GM23338 (cell line): ENCODE data around the gene IKZF3. TPM values are rescaled to one million over a fixed set of nuclear protein-coding genes. Genes with fewer than 3 reads are reported as not detected.

Experiments
- ATAC-seq: fragments of 200-7000 bp; cut with Tn5 transposase; 3 replicates; pipeline ENCODE4 v1.9.1; 2020
- DNase-seq: peaks from one replicate; pipeline ENCODE4 v3.0.0-alpha.2; 2015; ENCODE audit warnings: low spot score
- H2AFZ ChIP-seq: fragments of 200-600 bp; sonication (generic); 2 replicates; pipeline ENCODE4 v1.8.0; 2016; ENCODE audit warnings: antibody characterized with exemption, mild to moderate bottlenecking, moderate library complexity
- H3F3A ChIP-seq: fragments of 200-600 bp; sonication (generic); replicated peaks from 2 replicates; pipeline ENCODE4 v1.8.0; 2017; ENCODE audit warnings: antibody characterized with exemption, mixed run types, low read depth
- H3K27ac ChIP-seq: fragments of 200-600 bp; sonication (generic); 2 replicates; pipeline ENCODE4 v1.6.1; 2016; ENCODE audit warnings: low read depth
- H3K27me3 ChIP-seq: fragments of 200-600 bp; sonication (generic); 2 replicates; pipeline ENCODE4 v1.8.0; 2016; ENCODE audit warnings: mild to moderate bottlenecking, mixed run types, moderate library complexity; ENCODE audit not compliant: insufficient read depth
- H3K36me3 ChIP-seq: fragments of 200-600 bp; sonication (generic); 2 replicates; pipeline ENCODE4 v1.8.0; 2016; ENCODE audit warnings: mild to moderate bottlenecking; ENCODE audit not compliant: insufficient read depth
- H3K4me1 ChIP-seq: fragments of 200-600 bp; sonication (generic); 2 replicates; pipeline ENCODE4 v1.8.0; 2016; ENCODE audit warnings: mild to moderate bottlenecking, moderate library complexity; ENCODE audit not compliant: insufficient read depth
- H3K4me2 ChIP-seq: fragments of 200-600 bp; sonication (generic); 2 replicates; pipeline ENCODE4 v1.7.1; 2017; ENCODE audit warnings: mixed run types
- H3K4me3 ChIP-seq: fragments of 200-600 bp; sonication (generic); 2 replicates; pipeline ENCODE4 v1.6.1; 2016; ENCODE audit warnings: mixed run types
- H3K79me2 ChIP-seq: fragments of 200-600 bp; sonication (generic); replicated peaks from 2 replicates; pipeline ENCODE4 v1.8.0; 2017; ENCODE audit warnings: mild to moderate bottlenecking; ENCODE audit not compliant: insufficient read depth
- H3K9me2 ChIP-seq: fragments of 200-600 bp; sonication (generic); 2 replicates; pipeline ENCODE4 v1.8.0; 2017; ENCODE audit not compliant: insufficient read depth
- H4K20me1 ChIP-seq: fragments of 200-600 bp; sonication (generic); replicated peaks from 2 replicates; pipeline ENCODE4 v1.8.0; 2017; ENCODE audit warnings: mild to moderate bottlenecking; ENCODE audit not compliant: insufficient read depth
- H3K27ac Mint-ChIP-seq: 2 replicates; pipeline ENCODE4 v1.8.0; 2020; ENCODE audit warnings: inconsistent platforms, mild to moderate bottlenecking, moderate library complexity, mixed read lengths
- H3K27me3 Mint-ChIP-seq: 3 replicates; pipeline ENCODE4 v1.8.0; 2022; ENCODE audit warnings: low read depth, mild to moderate bottlenecking, moderate library complexity, mixed read lengths, inconsistent platforms; ENCODE audit not compliant: insufficient read depth, poor library complexity
- H3K36me3 Mint-ChIP-seq: 3 replicates; pipeline ENCODE4 v1.8.0; 2021; ENCODE audit warnings: low read depth, mild to moderate bottlenecking, inconsistent platforms, moderate library complexity, mixed read lengths
- H3K4me1 Mint-ChIP-seq: 3 replicates; pipeline ENCODE4 v1.8.0; 2020; ENCODE audit warnings: mild to moderate bottlenecking, inconsistent platforms, mixed read lengths
- H3K4me3 Mint-ChIP-seq: 3 replicates; pipeline ENCODE4 v1.8.0; 2021; ENCODE audit warnings: moderate library complexity, mild to moderate bottlenecking, inconsistent platforms, mixed read lengths
- H3K9me3 Mint-ChIP-seq: 3 replicates; pipeline ENCODE4 v1.8.0; 2020; ENCODE audit warnings: moderate library complexity, mild to moderate bottlenecking, inconsistent platforms, mixed read lengths
- CREB1 ChIP-seq: fragments of 250-450 bp; sonication (Bioruptor Pico); IDR thresholded peaks from 2 replicates; pipeline ENCODE4 v1.5.0; 2020; ENCODE audit warnings: low read depth, mild to moderate bottlenecking, moderate library complexity
- CTCF ChIP-seq, 2 experiments: fragments of 200-600 bp in 1 of 2; sonication (generic) in 1 of 2; conservative IDR thresholded peaks; 2 replicates each; pipeline versions ENCODE4 v1.5.1 to v1.6.1; 2016 to 2017; ENCODE audit warnings: antibody characterized with exemption in 2 of 2, low read depth in 2 of 2, mild to moderate bottlenecking in 2 of 2, moderate library complexity in 1 of 2
- EZH2 ChIP-seq: fragments of 200-600 bp; sonication (generic); IDR thresholded peaks from one replicate; pipeline ENCODE4 v1.8.0; 2017; ENCODE audit warnings: antibody characterized with exemption, mild to moderate bottlenecking, low read depth; ENCODE audit not compliant: unreplicated experiment
- EZH2phosphoT487 ChIP-seq: fragments of 200-600 bp; sonication (generic); IDR thresholded peaks from one replicate; pipeline ENCODE4 v1.8.1; 2018; ENCODE audit warnings: antibody characterized with exemption; ENCODE audit not compliant: unreplicated experiment
- JUNB ChIP-seq: IDR thresholded peaks from one replicate; pipeline ENCODE4 v1.6.1; 2016; ENCODE audit warnings: antibody characterized with exemption; ENCODE audit not compliant: unreplicated experiment
- NANOG ChIP-seq: IDR thresholded peaks from 2 replicates; pipeline ENCODE4 v1.6.1; 2016; ENCODE audit warnings: antibody characterized with exemption, borderline replicate concordance
- POLR2AphosphoS5 ChIP-seq: IDR thresholded peaks from 2 replicates; pipeline ENCODE4 v1.6.1; 2016; ENCODE audit warnings: antibody characterized with exemption, low read depth
- STAT1 ChIP-seq: IDR thresholded peaks from one replicate; pipeline ENCODE4 v1.6.1; 2016; ENCODE audit warnings: antibody characterized with exemption; ENCODE audit not compliant: unreplicated experiment
- ZNF114 ChIP-seq: fragments of 250-450 bp; sonication (Bioruptor Pico); IDR thresholded peaks from 2 replicates; pipeline ENCODE4 v1.5.0; 2020; ENCODE audit warnings: mild to moderate bottlenecking, moderate library complexity
- ZNF331 ChIP-seq: fragments of 250-450 bp; sonication (Bioruptor Pico); IDR thresholded peaks from 2 replicates; pipeline ENCODE4 v1.5.0; 2020; ENCODE audit warnings: low read depth, mild to moderate bottlenecking, moderate library complexity
- polyA plus RNA-seq: library from polyadenylated mRNA; unstranded; fragments of >200 nt; fragmentation: Nextera tagmentation; extraction: Ambion mirVana; gene quantifications from 2 replicates; pipeline ENCODE4 v1.2.1, GENCODE V29; 2016
- total RNA-seq: library from RNA; depleted of rRNA; stranded (reverse); fragments of >200 nt; shearing (Covaris generic); gene quantifications from 2 replicates; pipeline ENCODE4 v1.2.3, GENCODE V29; 2014
- TF ChIP-seq, protein P1 (sequence below): IDR thresholded peaks from 2 replicates; pipeline ENCODE4 v1.6.1; 2016; ENCODE audit warnings: antibody characterized with exemption
- TF ChIP-seq, protein P2 (sequence below): IDR thresholded peaks from one replicate; pipeline ENCODE4 v1.6.1; 2018; ENCODE audit warnings: antibody characterized with exemption; ENCODE audit not compliant: unreplicated experiment

The IKZF3 gene
- total and polyA plus RNA-seq, 2 experiments from 2014 or later, result 0.11 to 0.76 TPM

DNA sequence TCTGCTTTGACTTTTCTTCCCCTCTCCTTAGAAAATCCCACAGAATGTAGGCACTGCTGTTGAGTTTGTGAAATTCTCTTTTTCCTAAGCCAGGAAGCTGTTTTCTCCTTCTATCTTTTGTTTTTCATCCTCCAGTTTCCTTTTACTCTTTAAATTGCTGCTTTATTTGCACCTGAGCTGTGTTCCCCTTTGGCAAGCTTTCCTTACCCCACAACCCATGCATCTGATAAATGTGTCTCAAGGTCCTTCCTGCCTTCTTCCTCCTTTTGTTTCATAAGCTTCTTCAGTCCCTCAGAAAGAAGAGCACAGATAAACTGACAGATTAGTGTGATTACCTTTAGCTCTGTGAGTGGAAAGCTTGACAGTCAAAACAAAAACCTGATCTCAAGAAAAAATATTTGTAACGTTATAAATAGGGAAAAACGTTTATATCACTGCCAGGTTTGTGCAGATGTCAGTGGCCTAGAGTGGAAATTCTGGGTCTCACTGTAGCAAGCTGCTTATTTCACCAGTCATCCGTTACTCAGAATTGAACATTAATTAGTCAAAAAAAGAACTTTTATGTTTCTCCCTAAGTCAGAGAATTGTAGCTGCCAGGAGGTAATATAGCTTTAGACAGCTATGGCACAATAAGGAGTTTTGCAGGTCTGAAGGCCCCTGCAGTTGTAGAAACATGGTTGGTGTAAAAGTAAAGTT, 30.7 kb upstream of the IKZF3 start (continued):
- no peak for TF ChIP-seq EZH2phosphoT487
- no peak for TF ChIP-seq JUNB
- no peak for TF ChIP-seq CTCF (conservative IDR thresholded peaks at IDR 0.05; ENCODE audit: low read depth in 2 of 2)
- TF ChIP-seq, protein P1, sequence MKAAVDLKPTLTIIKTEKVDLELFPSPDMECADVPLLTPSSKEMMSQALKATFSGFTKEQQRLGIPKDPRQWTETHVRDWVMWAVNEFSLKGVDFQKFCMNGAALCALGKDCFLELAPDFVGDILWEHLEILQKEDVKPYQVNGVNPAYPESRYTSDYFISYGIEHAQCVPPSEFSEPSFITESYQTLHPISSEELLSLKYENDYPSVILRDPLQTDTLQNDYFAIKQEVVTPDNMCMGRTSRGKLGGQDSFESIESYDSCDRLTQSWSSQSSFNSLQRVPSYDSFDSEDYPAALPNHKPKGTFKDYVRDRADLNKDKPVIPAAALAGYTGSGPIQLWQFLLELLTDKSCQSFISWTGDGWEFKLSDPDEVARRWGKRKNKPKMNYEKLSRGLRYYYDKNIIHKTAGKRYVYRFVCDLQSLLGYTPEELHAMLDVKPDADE, result no peak

DNA sequence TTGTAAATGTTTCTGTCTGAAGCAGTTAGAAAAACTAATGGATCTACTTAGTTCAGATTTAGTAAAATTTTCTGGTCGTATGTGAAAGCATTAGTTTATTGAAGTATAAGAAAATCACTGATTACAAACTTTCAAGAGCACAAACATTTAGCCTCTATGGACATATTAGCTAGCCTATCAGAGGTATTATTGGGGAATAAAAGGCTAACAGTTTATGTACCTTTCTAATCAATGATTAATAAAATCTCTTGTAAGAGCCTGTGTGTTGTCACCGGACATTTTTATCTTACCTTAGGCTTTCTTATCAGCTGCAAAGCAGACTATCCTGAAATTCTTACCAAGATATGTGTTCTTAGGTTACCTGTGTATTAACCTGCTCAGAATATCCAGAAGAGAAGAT, 25.1 kb upstream of the IKZF3 start:
- Mint-ChIP-seq H3K36me3 (no peaks in the 10 kb centered on the region), H3K4me3 (no peak overlapping the region), H3K9me3 (no peaks in the 10 kb centered on the region), H3K4me1 (no peaks in the 10 kb centered on the region), H3K27ac (no peak overlapping the region), H3K27me3 (peaks cover 4% of the 10 kb centered on the region)
- Histone ChIP-seq H2AFZ (no peak overlapping the region), H3K27me3 (no peaks in the 10 kb centered on the region), H3K9me2 (no peaks in the 10 kb centered on the region), H3K36me3 (no peaks in the 10 kb centered on the region), H3F3A (no peaks in the 10 kb centered on the region), H4K20me1 (no peaks in the 10 kb centered on the region), H3K4me1 (no peaks in the 10 kb centered on the region), H3K79me2 (no peaks in the 10 kb centered on the region), H3K4me2 (no peak overlapping the region), H3K4me3 (no peak overlapping the region), H3K27ac (no peak overlapping the region)
- no peak for DNase-seq
- ATAC-seq, result no peak
- TF ChIP-seq ZNF114 (CRISPR knock-in tag), result no peak
- no peak for TF ChIP-seq POLR2AphosphoS5
- TF ChIP-seq ZNF331 (CRISPR knock-in tag), result no peak
- TF ChIP-seq EZH2, result no peak
- TF ChIP-seq, protein P2, sequence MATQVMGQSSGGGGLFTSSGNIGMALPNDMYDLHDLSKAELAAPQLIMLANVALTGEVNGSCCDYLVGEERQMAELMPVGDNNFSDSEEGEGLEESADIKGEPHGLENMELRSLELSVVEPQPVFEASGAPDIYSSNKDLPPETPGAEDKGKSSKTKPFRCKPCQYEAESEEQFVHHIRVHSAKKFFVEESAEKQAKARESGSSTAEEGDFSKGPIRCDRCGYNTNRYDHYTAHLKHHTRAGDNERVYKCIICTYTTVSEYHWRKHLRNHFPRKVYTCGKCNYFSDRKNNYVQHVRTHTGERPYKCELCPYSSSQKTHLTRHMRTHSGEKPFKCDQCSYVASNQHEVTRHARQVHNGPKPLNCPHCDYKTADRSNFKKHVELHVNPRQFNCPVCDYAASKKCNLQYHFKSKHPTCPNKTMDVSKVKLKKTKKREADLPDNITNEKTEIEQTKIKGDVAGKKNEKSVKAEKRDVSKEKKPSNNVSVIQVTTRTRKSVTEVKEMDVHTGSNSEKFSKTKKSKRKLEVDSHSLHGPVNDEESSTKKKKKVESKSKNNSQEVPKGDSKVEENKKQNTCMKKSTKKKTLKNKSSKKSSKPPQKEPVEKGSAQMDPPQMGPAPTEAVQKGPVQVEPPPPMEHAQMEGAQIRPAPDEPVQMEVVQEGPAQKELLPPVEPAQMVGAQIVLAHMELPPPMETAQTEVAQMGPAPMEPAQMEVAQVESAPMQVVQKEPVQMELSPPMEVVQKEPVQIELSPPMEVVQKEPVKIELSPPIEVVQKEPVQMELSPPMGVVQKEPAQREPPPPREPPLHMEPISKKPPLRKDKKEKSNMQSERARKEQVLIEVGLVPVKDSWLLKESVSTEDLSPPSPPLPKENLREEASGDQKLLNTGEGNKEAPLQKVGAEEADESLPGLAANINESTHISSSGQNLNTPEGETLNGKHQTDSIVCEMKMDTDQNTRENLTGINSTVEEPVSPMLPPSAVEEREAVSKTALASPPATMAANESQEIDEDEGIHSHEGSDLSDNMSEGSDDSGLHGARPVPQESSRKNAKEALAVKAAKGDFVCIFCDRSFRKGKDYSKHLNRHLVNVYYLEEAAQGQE, result no peak
- no peak for TF ChIP-seq CREB1 (CRISPR knock-in tag)
- TF ChIP-seq JUNB, result no peak
- no peak for TF ChIP-seq EZH2phosphoT487
- TF ChIP-seq STAT1, result no peak
- TF ChIP-seq, protein P1, result no peak
- no peak for TF ChIP-seq CTCF (conservative IDR thresholded peaks at IDR 0.05; ENCODE audit: low read depth in 2 of 2)
- TF ChIP-seq NANOG, result no peak
